ENCODE results near the gene NDUFS1.
"Not testable (repeated sequence)": the region's sequence is repeated elsewhere in the genome, so short reads cannot be mapped to it uniquely, and the experiment has no call there.

The NDUFS1 gene

GRCh38 chr2:206096876-206097275 is 62.4 kb downstream of the NDUFS1 start:
- no peak for DNase-seq

- no peak for DNase-seq
These were observed 63.5 kb downstream of the NDUFS1 start for GRCh38 chr2:206095536-206096332.

GRCh38 chr2:206092297-206092696 is 66.9 kb downstream of the NDUFS1 start:
- DNase-seq = no peak

GRCh38 chr2:206088248-206088647 is 71.0 kb downstream of the NDUFS1 start:
- no peak for DNase-seq

- DNase-seq = peak in 1 of 2 donors; percentile 40
These were observed 72.4 kb downstream of the NDUFS1 start for GRCh38 chr2:206086716-206087350.

- DNase-seq = peak; percentile 73 to 85
These were observed 73.3 kb downstream of the NDUFS1 start, which contains the start of gene INO80D for GRCh38 chr2:206085742-206086445. TSS of gene INO80D (minus strand) at chr2:206086174. CDS start at chr2:206063016, 23,158 bp downstream.

GRCh38 chr2:206084870-206085741 is 74.1 kb downstream of the NDUFS1 start:
- DNase-seq = peak in 1 of 2 donors; percentile 69

GRCh38 chr2:206084439-206084869 is 74.8 kb downstream of the NDUFS1 start:
- peak; percentile 34 to 76 for DNase-seq

GRCh38 chr2:206083602-206084438 is 75.4 kb downstream of the NDUFS1 start:
- DNase-seq = peak in 1 of 2 donors; percentile 76

- DNase-seq = no peak
These were observed 76.9 kb downstream of the NDUFS1 start for GRCh38 chr2:206082298-206082843.

GRCh38 chr2:206080927-206081326 is 78.3 kb downstream of the NDUFS1 start:
- no peak for DNase-seq

- no peak for DNase-seq
These were observed 79.4 kb downstream of the NDUFS1 start for GRCh38 chr2:206079699-206080465.

GRCh38 chr2:206077879-206078278 is 81.4 kb downstream of the NDUFS1 start:
- DNase-seq = not testable (repeated sequence)

GRCh38 chr2:206075113-206075512 is 84.1 kb downstream of the NDUFS1 start:
- DNase-seq = no peak

- no peak for DNase-seq
These were observed 87.4 kb downstream of the NDUFS1 start for GRCh38 chr2:206071807-206072206.

- DNase-seq = no peak
These were observed 89.8 kb downstream of the NDUFS1 start for GRCh38 chr2:206069417-206069816.

GRCh38 chr2:206068207-206068606 is 91.0 kb downstream of the NDUFS1 start:
- DNase-seq = no peak

Measured in hippocampal formation (tissue), 2 donors.